Smooth muscle cell of the brain vasculature (primary cell): ENCODE measurements around the gene CLRN2.

ENCODE experiments used
- DNase-seq: peaks from one replicate; pipeline ENCODE4 v3.0.0-alpha.2; 2012; ENCODE audit warnings: low read depth, low spot score

The CLRN2 gene, protein sequence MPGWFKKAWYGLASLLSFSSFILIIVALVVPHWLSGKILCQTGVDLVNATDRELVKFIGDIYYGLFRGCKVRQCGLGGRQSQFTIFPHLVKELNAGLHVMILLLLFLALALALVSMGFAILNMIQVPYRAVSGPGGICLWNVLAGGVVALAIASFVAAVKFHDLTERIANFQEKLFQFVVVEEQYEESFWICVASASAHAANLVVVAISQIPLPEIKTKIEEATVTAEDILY

GRCh38 chr4:17514865-17515264, at the start of gene CLRN2:
CLRN2 (plus strand) TSS chr4:17515165; CDS start chr4:17515267, 102 bp downstream.
- DNase-seq = no peak

DNA sequence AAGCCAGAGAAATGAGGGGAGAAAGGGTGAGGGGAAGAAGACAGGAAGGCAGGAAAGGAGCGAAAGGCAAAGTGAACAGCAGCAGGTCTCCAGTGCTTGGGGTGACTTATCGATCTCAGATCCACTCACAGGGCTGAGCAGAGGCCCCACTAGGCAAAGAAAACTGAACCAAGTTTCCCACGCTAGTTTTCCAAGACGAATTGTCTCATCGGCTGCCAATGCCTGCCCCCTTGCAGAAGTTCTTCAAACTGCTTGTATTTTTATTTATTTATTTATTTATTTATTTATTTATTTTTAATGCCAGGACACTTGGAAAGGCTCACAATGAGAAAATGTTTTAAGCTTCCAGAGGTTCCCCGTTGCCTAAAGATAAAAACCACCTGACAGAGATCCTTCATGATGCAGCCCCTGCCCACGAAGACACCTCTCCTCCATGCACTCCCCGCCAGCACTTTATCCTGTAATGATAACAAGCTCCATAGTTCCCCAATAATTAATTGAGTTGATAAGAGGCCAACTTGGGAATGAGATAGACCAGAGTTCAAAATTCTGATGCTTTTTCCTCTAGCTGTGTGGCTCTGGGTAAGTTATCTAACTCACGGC, 46.2 kb upstream of the CLRN2 start:
- DNase-seq = no peak

DNA sequence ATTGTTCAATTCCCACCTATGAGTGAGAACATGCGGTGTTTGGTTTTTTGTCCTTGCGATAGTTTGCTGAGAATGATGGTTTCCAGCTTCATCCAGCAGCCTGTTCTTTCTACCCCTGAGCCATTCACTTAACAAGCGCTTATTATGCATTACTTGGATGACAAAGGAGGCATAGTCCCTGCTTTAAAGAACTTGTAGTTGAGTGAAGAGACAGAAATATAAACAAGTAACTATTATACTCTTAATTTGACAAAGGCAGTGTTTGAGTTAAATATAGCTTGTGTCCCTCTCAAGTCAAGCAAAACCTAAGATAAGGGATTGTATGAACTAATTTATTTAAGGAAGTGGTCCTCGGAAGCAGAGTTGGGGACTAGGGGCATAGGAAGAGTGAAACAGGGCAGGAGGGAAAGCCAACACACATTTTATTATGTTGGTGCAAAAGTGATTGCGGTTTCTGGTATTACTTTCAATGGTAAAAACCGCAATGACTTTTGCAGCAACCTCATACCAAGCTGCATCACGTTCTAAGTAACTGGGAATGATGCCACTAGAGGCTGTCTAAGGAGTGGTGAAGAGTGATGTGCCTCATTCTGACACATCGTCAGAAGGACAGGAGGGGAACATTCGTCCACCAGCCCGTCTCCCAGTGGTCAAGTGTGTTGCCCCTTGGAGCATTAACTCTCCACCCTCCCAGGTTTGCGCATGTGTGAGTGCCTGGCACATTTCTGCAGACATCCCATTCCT, 44.9 kb upstream of the CLRN2 start:
- DNase-seq = no peak

DNA sequence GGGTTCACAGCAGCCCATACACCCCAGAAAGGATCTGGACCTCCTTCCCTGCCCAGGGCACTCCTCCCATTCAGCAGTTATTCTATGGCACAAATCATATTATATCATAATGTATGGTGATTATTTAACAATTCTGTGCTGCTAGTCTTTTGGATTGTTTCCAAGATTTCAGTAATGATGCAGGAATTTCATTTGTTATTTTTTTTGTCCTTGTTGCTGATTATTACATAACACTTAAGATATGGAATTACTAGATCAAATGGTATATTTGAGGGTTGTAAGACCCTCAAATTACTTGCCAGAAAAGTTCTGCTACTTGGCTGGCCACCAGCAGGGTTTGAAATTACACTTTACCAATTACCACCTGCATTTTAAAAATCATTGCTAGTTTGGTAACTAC, 39.5 kb upstream of the CLRN2 start:
- no peak for DNase-seq

DNA sequence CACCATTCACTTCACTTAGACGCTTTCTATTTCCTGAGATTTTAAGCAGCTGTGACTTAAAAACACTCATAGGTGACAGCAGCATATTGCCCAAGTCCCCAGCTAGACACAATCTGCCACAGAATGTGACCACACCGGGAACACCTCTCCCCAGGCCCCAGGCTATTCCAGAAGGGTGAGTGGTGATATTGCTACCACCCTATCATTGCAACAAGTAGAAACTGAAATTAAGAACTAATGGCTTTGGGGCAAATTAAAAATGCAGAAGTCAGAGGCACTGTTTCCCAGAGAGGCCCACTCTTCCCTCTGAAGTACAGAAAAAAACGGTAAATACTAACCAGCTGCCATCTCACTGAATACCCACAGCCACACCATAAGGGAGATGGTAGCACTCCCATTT, 38.1 kb upstream of the CLRN2 start:
- no peak for DNase-seq

- no peak for DNase-seq
These were observed 37.0 kb upstream of the CLRN2 start for GRCh38 chr4:17477774-17478472.

GRCh38 chr4:17480210-17480927, 34.6 kb upstream of the CLRN2 start:
- DNase-seq = no peak

DNA sequence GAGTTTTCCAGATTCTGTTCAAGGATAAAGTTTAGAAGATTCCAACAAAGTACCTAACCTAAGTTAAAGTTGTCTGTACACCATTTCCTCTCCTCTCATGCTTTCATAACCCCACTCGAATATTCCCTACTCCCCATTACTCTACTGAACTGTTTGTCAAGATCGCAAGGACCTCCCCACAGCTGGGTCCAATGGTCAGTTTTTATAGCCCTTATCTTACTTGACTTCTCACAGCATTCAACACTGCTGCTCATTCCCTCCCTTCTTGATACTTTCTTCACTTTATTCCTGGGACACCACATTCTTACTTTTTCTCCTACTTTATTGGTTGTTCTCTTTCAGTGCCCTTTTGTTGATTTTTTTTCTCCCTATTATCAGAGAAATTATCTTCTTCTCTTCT, 34.0 kb upstream of the CLRN2 start:
- DNase-seq = no peak

GRCh38 chr4:17482716-17483115, 32.2 kb upstream of the CLRN2 start:
- no peak for DNase-seq

- DNase-seq = no peak
These were observed 25.8 kb upstream of the CLRN2 start for GRCh38 chr4:17489123-17489522.

- DNase-seq = no peak
These were observed 25.2 kb upstream of the CLRN2 start for GRCh38 chr4:17489721-17490120.

DNA sequence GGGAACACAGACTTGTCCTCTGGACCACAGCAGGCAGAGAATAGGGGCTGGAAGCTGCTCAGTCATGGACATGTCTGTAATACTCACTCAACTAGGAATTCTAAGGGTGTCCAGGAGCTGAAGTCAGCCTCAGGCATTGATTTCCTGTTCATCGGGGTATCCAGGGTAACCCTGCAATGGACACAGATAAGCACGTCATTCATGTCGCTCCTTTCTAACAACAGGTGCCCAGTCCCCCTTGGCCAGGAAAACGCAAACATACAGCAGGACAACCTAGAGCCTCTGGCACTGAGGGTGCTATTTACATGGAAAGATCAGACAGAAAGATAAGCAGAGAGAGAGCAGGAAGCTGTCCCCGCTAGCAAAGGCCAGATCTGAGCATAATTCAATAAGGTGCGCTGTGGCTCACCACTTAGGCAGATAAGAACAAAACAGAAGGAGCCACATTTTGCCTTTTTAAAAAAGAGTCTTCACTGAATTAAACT, 24.3 kb upstream of the CLRN2 start:
- no peak for DNase-seq

DNA sequence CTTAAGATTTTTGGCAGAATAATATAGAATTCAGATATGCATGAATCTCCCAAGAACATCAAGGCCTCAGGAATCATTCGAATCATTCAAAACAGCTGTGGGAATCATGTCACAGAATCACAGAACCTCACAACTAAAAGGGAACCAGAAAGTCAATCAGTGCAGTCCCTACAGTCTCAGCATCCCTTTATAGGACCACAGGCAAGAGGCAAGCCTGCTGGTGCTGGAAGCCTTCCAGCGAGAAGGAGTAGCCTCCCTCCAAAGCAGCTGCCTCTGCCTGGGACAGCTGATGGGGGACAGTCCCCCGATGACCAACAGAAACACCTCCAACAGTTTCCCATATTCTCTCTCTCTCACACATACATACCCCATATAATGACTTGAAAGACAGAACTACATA, 23.8 kb upstream of the CLRN2 start:
- DNase-seq = no peak

DNA sequence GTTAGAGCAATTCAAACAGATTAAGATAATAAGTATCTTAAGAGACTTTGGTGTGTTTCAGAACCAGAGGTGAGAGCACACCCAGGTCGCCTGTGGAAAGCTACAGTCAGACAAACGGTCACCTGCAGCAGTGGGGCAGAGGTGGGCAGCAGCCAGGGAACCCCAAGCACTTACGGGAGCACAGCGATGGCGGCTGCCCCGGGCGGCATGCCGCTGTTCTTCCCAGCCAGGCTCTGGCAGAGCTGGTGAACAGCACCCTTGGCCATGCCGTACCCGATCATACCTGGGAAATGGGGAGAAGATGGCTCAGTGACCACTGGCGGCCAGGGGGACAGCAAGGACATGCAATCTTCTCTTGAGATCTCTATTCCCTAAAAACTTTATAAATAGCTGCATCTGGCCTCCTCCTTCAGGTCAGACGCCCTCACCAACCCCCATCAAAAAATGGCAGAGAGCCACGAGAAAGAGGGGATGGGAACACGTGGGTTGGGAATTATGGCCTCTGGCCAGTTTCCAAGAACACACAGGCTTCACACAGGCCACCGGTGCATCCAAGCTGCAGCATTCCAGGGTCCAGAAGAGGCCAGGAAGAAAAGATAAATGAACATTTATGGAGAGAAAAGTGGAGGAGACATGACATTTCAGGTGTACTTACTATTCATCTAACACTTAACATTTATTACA, 22.8 kb upstream of the CLRN2 start:
- no peak for DNase-seq

DNA sequence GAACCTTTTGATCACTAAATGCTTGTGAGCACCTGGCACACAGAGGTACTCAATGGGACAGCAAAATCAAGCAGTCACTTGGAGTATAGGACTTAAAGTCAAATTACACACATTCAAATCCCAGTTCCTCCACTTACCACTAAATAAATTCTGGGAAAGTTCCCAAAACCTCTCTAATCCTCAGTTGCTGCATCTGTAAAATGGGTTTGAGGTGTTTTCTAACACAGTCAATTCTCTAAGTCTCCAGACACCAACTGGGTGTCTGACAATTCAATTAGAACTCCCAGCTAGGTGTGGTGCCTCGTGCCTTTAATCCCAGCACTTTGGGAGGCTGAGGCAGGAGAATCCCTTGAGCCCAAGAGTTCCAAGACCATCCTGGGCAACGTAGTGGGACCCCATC, 22.1 kb upstream of the CLRN2 start:
- DNase-seq = no peak

GRCh38 chr4:17493619-17494018, 21.3 kb upstream of the CLRN2 start:
- DNase-seq = no peak

DNA sequence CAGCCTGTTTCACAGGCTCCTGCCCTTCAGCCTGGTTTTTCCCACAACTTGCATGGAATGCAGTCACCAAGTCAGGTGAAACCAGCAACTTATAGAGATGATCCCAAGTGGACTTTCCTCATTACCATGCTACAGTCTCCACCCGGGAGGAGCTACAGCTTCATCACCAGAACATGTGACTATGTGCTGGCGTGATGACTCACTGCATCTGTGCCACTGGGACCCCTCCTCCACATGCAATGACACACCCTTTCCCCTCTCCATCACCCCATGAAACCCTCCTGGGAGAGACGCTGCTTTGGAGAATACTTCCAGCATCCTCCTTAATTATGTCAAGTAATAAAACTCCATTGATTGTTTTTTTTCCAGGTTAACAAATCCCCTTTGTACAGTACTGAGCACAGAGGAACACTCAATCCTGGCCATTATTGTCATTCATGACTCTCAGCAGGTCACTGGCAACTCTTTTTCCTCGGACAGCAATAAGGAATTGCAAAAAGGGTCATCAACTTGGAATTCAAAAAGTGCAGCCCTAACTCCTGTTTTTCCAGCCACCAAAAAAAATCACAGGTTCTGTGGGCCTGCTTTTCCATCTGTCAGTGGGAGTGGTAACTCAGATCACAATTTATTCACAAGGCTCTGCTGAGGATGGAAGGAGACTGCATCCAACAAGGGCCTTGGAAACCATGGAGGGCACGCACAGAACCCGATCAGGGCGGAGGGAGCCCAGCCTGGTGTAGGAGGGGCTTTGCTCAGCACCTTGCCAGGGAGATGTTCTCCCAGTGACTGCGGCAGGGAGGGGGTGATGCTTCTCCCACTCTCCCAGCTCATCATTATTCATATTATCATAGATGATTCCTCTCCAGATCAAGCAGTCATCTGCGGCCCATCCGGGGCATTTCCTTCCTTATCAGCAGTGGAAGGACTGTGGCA, 20.4 kb upstream of the CLRN2 start:
- DNase-seq = no peak

DNA sequence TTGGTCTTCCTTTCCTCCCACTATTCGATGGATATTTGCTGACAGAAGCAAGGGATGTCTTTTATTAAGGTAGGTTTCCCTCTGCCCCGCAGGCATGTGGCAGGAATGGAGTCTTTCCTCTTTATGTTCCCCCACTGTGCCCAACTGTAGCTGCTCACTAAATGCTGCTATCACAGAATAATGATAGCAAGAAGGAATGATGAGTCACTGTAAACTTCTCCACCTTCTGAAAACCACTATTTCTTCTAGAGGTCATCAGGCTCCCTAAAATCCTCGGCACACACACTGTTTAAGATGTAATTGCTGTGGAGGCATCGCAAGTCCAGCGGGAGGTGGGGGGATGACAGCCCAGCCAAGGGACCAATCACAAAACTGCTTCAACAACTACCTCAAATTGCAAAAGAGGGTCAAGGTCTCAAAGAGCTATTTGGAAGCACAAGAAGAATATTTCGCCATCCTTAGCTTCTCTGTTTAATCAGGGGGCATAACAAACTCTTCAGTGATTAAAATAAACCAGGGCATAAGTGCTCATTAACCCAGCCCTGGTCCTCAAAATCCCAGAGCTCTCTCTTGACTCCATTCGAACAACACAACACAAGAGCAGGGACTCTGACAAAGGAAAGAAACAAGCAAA, 17.0 kb upstream of the CLRN2 start:
- DNase-seq = no peak

GRCh38 chr4:17500574-17500973, 14.4 kb upstream of the CLRN2 start:
- no peak for DNase-seq
